ENCODE data around the gene FAM13A. TPM values are rescaled to one million over a fixed set of nuclear protein-coding genes. Genes with fewer than 3 reads are reported as not detected.

The FAM13A gene
- total and polyA plus RNA-seq, 8 donors = 6.0 to 132 (median 45.7) TPM

- TF ChIP-seq EP300 (IDR thresholded peaks at IDR 0.05) (no peak), POLR2AphosphoS5 (IDR thresholded peaks at IDR 0.05) (no peak), POLR2A (IDR thresholded peaks at IDR 0.05) (no peak), CTCF (IDR thresholded peaks at IDR 0.05) (no peak)
- intact Hi-C loops (cut with DNase I; ENCODE audit: low total_unique reads) = loop anchor here (10.0 kb wide), 1 partner anchor 215 kb away; no protein-coding TSS in a partner anchor
- H3K27me3 ChIP-seq = no peaks in the 10 kb centered on the region
- H3K36me3 ChIP-seq = no peaks in the 10 kb centered on the region
- H3K27ac ChIP-seq = peak overlapping the region in 4 of 5 donors; percentile 91 to 94 (median 92)
- peak overlapping the region; percentile 44 to 61 (median 56) for H3K4me3 ChIP-seq
- H3K9me3 ChIP-seq = no peaks in the 10 kb centered on the region
- H3K4me1 ChIP-seq = peaks cover 23 to 70% (median 43%) of the 10 kb centered on the region in 4 donors
- DNase-seq = no peak
- WGBS, 5 donors = 20 to 32% (median 25%) methylated on average over 5 of the region's 5 CpGs
Measured at GRCh38 chr4:88819818-88820697, 236.9 kb downstream of the FAM13A start.

- Histone ChIP-seq H3K9me3 (no peaks in the 10 kb centered on the region), H3K4me1 (peaks cover 24 to 78% (median 49%) of the 10 kb centered on the region in 4 donors), H3K36me3 (no peaks in the 10 kb centered on the region), H3K27me3 (no peaks in the 10 kb centered on the region), H3K27ac (peak overlapping the region in 3 of 5 donors; percentile 91 to 94 (median 92)), H3K4me3 (no peak overlapping the region)
- intact Hi-C loops (cut with DNase I; ENCODE audit: low total_unique reads) = loop anchor here (10.0 kb wide), 1 partner anchor 216 kb away; no protein-coding TSS in a partner anchor
- WGBS, 5 donors = 21 to 33% (median 27%) methylated on average over 5 of the region's 5 CpGs
- peak; percentile 57 to 80 for DNase-seq
- no peak for TF ChIP-seq POLR2A (IDR thresholded peaks at IDR 0.05)
- no peak for TF ChIP-seq EP300 (IDR thresholded peaks at IDR 0.05)
- peak in 5 of 7 experiments; percentile 24 to 65 (median 50) for TF ChIP-seq CTCF (IDR thresholded peaks at IDR 0.05)
Measured at GRCh38 chr4:88818631-88819470, 238.1 kb downstream of the FAM13A start.

- H3K4me1 ChIP-seq = peaks cover 24 to 85% (median 55%) of the 10 kb centered on the region in 4 donors
- intact Hi-C loops (cut with DNase I; ENCODE audit: low total_unique reads) = loop anchor here (10.0 kb wide), 1 partner anchor 217 kb away; no protein-coding TSS in a partner anchor
- 80 to 87% (median 84%) methylated on average over 2 of the region's 2 CpGs for WGBS, 5 donors
- no peak for DNase-seq
- H3K9me3 ChIP-seq = no peaks in the 10 kb centered on the region
- peak overlapping the region in 2 of 5 donors; percentile 91 to 94 for H3K27ac ChIP-seq
- H3K36me3 ChIP-seq = no peaks in the 10 kb centered on the region
- H3K27me3 ChIP-seq = no peaks in the 10 kb centered on the region
- H3K4me3 ChIP-seq = no peak overlapping the region
- no peak for TF ChIP-seq EP300 (IDR thresholded peaks at IDR 0.05)
- TF ChIP-seq CTCF (IDR thresholded peaks at IDR 0.05) = no peak
- no peak for TF ChIP-seq POLR2AphosphoS5 (IDR thresholded peaks at IDR 0.05)
- no peak for TF ChIP-seq POLR2A (IDR thresholded peaks at IDR 0.05)
Measured at GRCh38 chr4:88817740-88818139, 239.2 kb downstream of the FAM13A start.

- Histone ChIP-seq H3K36me3 (no peaks in the 10 kb centered on the region), H3K27ac (no peak overlapping the region), H3K27me3 (no peaks in the 10 kb centered on the region), H3K4me3 (no peak overlapping the region), H3K9me3 (no peaks in the 10 kb centered on the region), H3K4me1 (peaks cover 24 to 94% (median 62%) of the 10 kb centered on the region in 4 donors)
- DNase-seq = no peak
- intact Hi-C loops (cut with DNase I; ENCODE audit: low total_unique reads) = loop anchor here (10.0 kb wide), 1 partner anchor 218 kb away; no protein-coding TSS in a partner anchor
- TF ChIP-seq POLR2AphosphoS5 (IDR thresholded peaks at IDR 0.05) (no peak), CTCF (IDR thresholded peaks at IDR 0.05) (no peak), POLR2A (IDR thresholded peaks at IDR 0.05) (no peak), EP300 (IDR thresholded peaks at IDR 0.05) (no peak)
- WGBS, 5 donors = 28 to 53% (median 38%) methylated on average over 4 of the region's 4 CpGs
Measured at GRCh38 chr4:88816360-88816759, 240.6 kb downstream of the FAM13A start.
